Measurements from ENCODE around the gene VHLL. TPM values are rescaled to one million over a fixed set of nuclear protein-coding genes. Genes with fewer than 3 reads are reported as not detected.

Gene VHLL
- polyA plus RNA-seq, 3 donors: not detected

DNA sequence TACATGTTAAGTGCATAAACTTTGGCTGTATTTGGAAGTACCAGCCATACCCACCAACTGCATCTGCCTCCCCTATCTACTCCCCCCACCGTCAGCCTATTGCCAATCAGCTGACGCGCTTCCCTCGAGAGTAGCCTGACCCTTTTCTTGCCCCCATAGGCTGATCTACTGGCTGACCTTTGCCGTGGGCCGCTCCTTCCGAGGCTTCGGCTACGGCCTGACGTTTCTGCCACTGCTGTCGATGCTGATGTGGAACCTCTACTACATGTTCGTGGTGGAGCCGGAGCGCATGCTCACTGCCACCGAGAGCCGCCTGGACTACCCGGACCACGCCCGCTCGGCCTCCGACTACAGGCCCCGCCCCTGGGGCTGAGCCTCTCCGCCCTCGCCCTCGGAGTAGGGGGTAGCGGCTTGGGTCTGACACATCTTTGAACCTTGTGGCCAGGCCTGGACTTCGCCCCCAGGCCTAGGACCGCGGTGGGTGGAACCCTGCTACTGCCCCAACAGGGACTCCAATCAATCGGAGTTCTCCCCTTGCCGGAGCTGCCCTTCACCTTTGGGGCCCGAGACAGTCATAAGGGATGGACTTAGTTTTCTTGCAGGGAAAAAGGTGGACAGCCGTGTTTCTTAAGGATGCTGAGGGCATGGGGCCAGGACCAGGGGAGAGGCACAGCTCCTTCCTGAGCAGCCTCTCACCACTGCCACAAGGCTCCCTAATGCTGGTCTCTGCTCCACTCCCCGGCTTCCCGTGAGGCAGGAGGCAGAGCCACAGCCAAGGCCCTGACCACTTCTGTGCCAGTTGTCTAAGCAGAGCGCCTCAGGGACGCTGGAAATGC lies 7.7 kb downstream of the VHLL start:
- H3K9me3 Mint-ChIP-seq: peaks cover 0 to 1% (median 0%) of the 10 kb centered on the region in 7 donors
- H3K4me1 Mint-ChIP-seq: peaks cover 44% of the 10 kb centered on the region
- no peak for TF ChIP-seq CTCF (IDR thresholded peaks at IDR 0.05)
- peaks cover 6% of the 10 kb centered on the region for H4K20me1 ChIP-seq (ENCODE audit: insufficient read depth, low read length)
- peaks cover 12 to 36% of the 10 kb centered on the region in 2 donors for H3K36me3 ChIP-seq (replicated peaks in 1 of 2; ENCODE audit: control insufficient read depth in 1 of 2, insufficient read depth in 2 of 2, low read length in 2 of 2)
- peaks cover 32 to 43% of the 10 kb centered on the region in 2 donors for H3K36me3 Mint-ChIP-seq
- H3K79me2 ChIP-seq (ENCODE audit: insufficient read depth, low read length): peaks cover 6% of the 10 kb centered on the region
- 19% methylated on average over 31 of the region's 37 CpGs for WGBS (ENCODE audit: insufficient coverage)
- H3K4me2 ChIP-seq (replicated peaks; ENCODE audit: extremely low read depth, low read length, poor library complexity, severe bottlenecking): peak overlapping the region; percentile 80
- no peaks in the 10 kb centered on the region for H3K9me3 ChIP-seq (replicated peaks in 1 of 2; ENCODE audit: control insufficient read depth in 1 of 2, insufficient read depth in 1 of 2, low read length in 2 of 2)
- peak overlapping the region; percentile 80 to 93 for H3K4me3 Mint-ChIP-seq
- H3K27me3 Mint-ChIP-seq (ENCODE audit: low read depth in 3 of 3): peaks cover 0 to 2% (median 0%) of the 10 kb centered on the region in 3 donors
- DNase-seq: peak; percentile 65 to 75 (median 74)
- no peaks in the 10 kb centered on the region for H3K27me3 ChIP-seq (ENCODE audit: control insufficient read depth in 2 of 2, insufficient read depth in 2 of 2, low read length in 2 of 2)
- peaks cover 29 to 31% of the 10 kb centered on the region in 2 donors for H3K4me1 ChIP-seq (ENCODE audit: control insufficient read depth in 1 of 2, insufficient read depth in 2 of 2, low read length in 2 of 2)
- peak overlapping the region; percentile 86 for H2AFZ ChIP-seq (ENCODE audit: insufficient read depth, low read depth, low read length, poor library complexity, severe bottlenecking)
- H3K27ac Mint-ChIP-seq: peak overlapping the region; percentile 41 to 95 (median 76)
- intact Hi-C loops (cut with micrococcal nuclease): no loop called here
- H3K4me3 ChIP-seq (replicated peaks in 1 of 3; ENCODE audit: low read depth in 2 of 3, low read length in 3 of 3): peak overlapping the region; percentile 2 to 68 (median 28)
- peak overlapping the region; percentile 57 to 58 for H3K27ac ChIP-seq (ENCODE audit: low read depth in 1 of 2, low read length in 2 of 2)
- peak overlapping the region; percentile 49 for H3K9ac ChIP-seq (ENCODE audit: insufficient read depth, low read length, poor library complexity, severe bottlenecking)

DNA sequence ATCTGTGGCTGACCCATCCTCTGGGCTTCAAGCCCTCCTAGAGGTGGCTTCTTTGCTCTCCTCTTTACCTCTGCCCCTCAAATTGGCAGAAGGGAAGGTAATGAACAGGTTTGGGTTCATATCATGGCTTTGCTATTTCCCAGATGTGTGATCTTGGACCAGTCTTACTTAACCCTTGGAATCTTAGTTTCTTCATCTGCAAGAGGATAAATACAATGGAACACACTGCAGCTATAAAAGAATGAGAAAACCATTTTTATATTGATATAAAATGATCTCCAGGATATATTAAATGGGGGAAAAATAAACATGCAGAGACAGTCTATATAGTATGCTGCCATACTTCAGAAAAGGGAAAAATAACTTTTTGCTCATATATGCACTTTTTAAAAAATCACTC lies 9.2 kb downstream of the VHLL start:
- Mint-ChIP-seq H3K4me3 (no peak overlapping the region), H3K9me3 (peaks cover 0 to 1% (median 0%) of the 10 kb centered on the region in 7 donors), H3K4me1 (peaks cover 37% of the 10 kb centered on the region), H3K27me3 (ENCODE audit: low read depth in 3 of 3) (peaks cover 0 to 2% (median 0%) of the 10 kb centered on the region in 3 donors), H3K27ac (peak overlapping the region in 1 of 7 donors; percentile 46), H3K36me3 (peaks cover 39 to 58% of the 10 kb centered on the region in 2 donors)
- peaks cover 4% of the 10 kb centered on the region for H3K79me2 ChIP-seq (ENCODE audit: insufficient read depth, low read length)
- no peak for TF ChIP-seq CTCF (IDR thresholded peaks at IDR 0.05)
- no peak for DNase-seq
- no peak overlapping the region for H3K4me2 ChIP-seq (replicated peaks; ENCODE audit: extremely low read depth, low read length, poor library complexity, severe bottlenecking)
- H3K27ac ChIP-seq (ENCODE audit: low read depth in 1 of 2, low read length in 2 of 2): no peak overlapping the region
- H3K4me1 ChIP-seq (ENCODE audit: control insufficient read depth in 1 of 2, insufficient read depth in 2 of 2, low read length in 2 of 2): peaks cover 26 to 27% of the 10 kb centered on the region in 2 donors
- H2AFZ ChIP-seq (ENCODE audit: insufficient read depth, low read depth, low read length, poor library complexity, severe bottlenecking): no peak overlapping the region
- H3K36me3 ChIP-seq (replicated peaks in 1 of 2; ENCODE audit: control insufficient read depth in 1 of 2, insufficient read depth in 2 of 2, low read length in 2 of 2): peaks cover 19 to 46% of the 10 kb centered on the region in 2 donors
- H3K27me3 ChIP-seq (ENCODE audit: control insufficient read depth in 2 of 2, insufficient read depth in 2 of 2, low read length in 2 of 2): no peaks in the 10 kb centered on the region
- H3K9me3 ChIP-seq (replicated peaks in 1 of 2; ENCODE audit: control insufficient read depth in 1 of 2, insufficient read depth in 1 of 2, low read length in 2 of 2): no peaks in the 10 kb centered on the region
- intact Hi-C loops (cut with micrococcal nuclease): no loop called here
- no peak overlapping the region for H3K4me3 ChIP-seq (replicated peaks in 1 of 3; ENCODE audit: low read depth in 2 of 3, low read length in 3 of 3)
- peaks cover 6% of the 10 kb centered on the region for H4K20me1 ChIP-seq (ENCODE audit: insufficient read depth, low read length)
- no peak overlapping the region for H3K9ac ChIP-seq (ENCODE audit: insufficient read depth, low read length, poor library complexity, severe bottlenecking)
